ENCODE data around the gene ACAD8. TPM values are rescaled to one million over a fixed set of nuclear protein-coding genes. Genes with fewer than 3 reads are reported as not detected.

ACAD8 gene
- total and polyA plus RNA-seq, 2 experiments from 2014 or later, result 18.9 to 19.4 TPM

DNA sequence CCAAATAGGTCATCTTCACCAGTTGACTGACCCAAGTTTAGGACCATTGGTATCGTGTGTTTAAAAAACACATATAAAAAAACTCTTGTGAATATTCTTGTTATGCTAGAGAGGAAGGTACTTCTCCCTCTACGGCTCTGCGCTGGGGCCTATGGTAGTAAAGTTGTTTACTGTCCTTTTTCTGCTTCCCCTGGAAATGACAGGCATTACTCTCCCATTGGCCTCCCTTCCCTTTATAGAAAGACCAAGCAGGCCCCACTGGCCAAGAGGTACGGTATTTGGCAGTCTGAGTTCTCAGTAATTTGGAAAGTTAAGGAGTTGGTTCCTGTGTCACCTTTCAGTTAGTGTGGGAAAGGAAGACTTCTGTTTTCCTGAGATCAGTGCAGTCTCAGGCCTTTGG lies 6.7 kb upstream of the ACAD8 start:
- no peak for DNase-seq
- H3K4me2 ChIP-seq (ENCODE audit: unreplicated experiment), result no peak overlapping the region
- no peaks in the 10 kb centered on the region for H4K20me1 ChIP-seq (ENCODE audit: insufficient read depth)
- no peaks in the 10 kb centered on the region for H3K9me2 ChIP-seq (ENCODE audit: insufficient read depth)
- H3K4me1 ChIP-seq (ENCODE audit: insufficient read depth), result no peaks in the 10 kb centered on the region
- no peaks in the 10 kb centered on the region for H3F3A ChIP-seq (ENCODE audit: insufficient read depth)
- WGBS, 2 experiments (ENCODE audit: low coverage in 1 of 2, low lambda C conversion rate in 2 of 2, missing lambda C conversion rate in 2 of 2), result 88 to 90% methylated on average over 4 of the region's 4 CpGs
- no peak overlapping the region for H2AFZ ChIP-seq
- H3K36me3 ChIP-seq (ENCODE audit: low read depth), result peaks cover 18% of the 10 kb centered on the region; the same call in 1 of the 2 replicates
- H3K9me3 ChIP-seq (ENCODE audit: low read depth), result no peaks in the 10 kb centered on the region
- H3K27me3 ChIP-seq (replicated peaks; ENCODE audit: insufficient read depth), result no peaks in the 10 kb centered on the region
- no peak overlapping the region for H3K27ac ChIP-seq
- TF ChIP-seq EZH2 (IDR thresholded peaks at IDR 0.05; ENCODE audit: insufficient read depth, poor library complexity, severe bottlenecking) (no peak), EZH2phosphoT487 (IDR thresholded peaks at IDR 0.05; ENCODE audit: insufficient read depth, low read depth) (no peak)
- no peak overlapping the region for H3K9ac ChIP-seq
- no peak overlapping the region for H3K4me3 ChIP-seq
- no peaks in the 10 kb centered on the region for H3K79me2 ChIP-seq (ENCODE audit: insufficient read depth)
- in situ Hi-C loops (cut with MboI), result no loop called here

GRCh38 chr11:134248910-134249480 lies 4.4 kb upstream of the ACAD8 start:
- TF ChIP-seq EZH2 (IDR thresholded peaks at IDR 0.05; ENCODE audit: insufficient read depth, poor library complexity, severe bottlenecking), result no peak
- no peak for TF ChIP-seq EZH2phosphoT487 (IDR thresholded peaks at IDR 0.05; ENCODE audit: insufficient read depth, low read depth)
- no peaks in the 10 kb centered on the region for H3K27me3 ChIP-seq (replicated peaks; ENCODE audit: insufficient read depth)
- peaks cover 6% of the 10 kb centered on the region for H3K79me2 ChIP-seq (ENCODE audit: insufficient read depth)
- peaks cover 7% of the 10 kb centered on the region; the same call in 1 of the 2 replicates for H3K4me1 ChIP-seq (ENCODE audit: insufficient read depth)
- no peaks in the 10 kb centered on the region for H3K9me3 ChIP-seq (ENCODE audit: low read depth)
- no peak overlapping the region for H3K4me3 ChIP-seq
- 58 to 64% methylated on average over 7 of the region's 7 CpGs for WGBS, 2 experiments (ENCODE audit: low coverage in 1 of 2, low lambda C conversion rate in 2 of 2, missing lambda C conversion rate in 2 of 2)
- H3K27ac ChIP-seq, result no peak overlapping the region
- H4K20me1 ChIP-seq (ENCODE audit: insufficient read depth), result no peaks in the 10 kb centered on the region
- no peaks in the 10 kb centered on the region for H3K9me2 ChIP-seq (ENCODE audit: insufficient read depth)
- peaks cover 12% of the 10 kb centered on the region; the same call in 1 of the 2 replicates for H3K36me3 ChIP-seq (ENCODE audit: low read depth)
- DNase-seq, result no peak
- in situ Hi-C loops (cut with MboI), result no loop called here
- 0 out of 2 replicates have a peak, but pooled peaks cover 10% of the 10 kb centered on the region for H3F3A ChIP-seq (ENCODE audit: insufficient read depth)
- no peak overlapping the region for H3K4me2 ChIP-seq (ENCODE audit: unreplicated experiment)
- no peak overlapping the region for H2AFZ ChIP-seq
- no peak overlapping the region for H3K9ac ChIP-seq

GRCh38 chr11:134250246-134250645 lies 3.1 kb upstream of the ACAD8 start:
- Histone ChIP-seq H3K79me2 (ENCODE audit: insufficient read depth) (peaks cover 18% of the 10 kb centered on the region), H3K9ac (no peak overlapping the region), H3F3A (ENCODE audit: insufficient read depth) (0 out of 2 replicates have a peak, but pooled peaks cover 10% of the 10 kb centered on the region), H3K9me2 (ENCODE audit: insufficient read depth) (no peaks in the 10 kb centered on the region), H3K36me3 (ENCODE audit: low read depth) (peaks cover 7% of the 10 kb centered on the region; the same call in 1 of the 2 replicates), H3K27ac (no peak overlapping the region), H3K27me3 (replicated peaks; ENCODE audit: insufficient read depth) (no peaks in the 10 kb centered on the region), H3K9me3 (ENCODE audit: low read depth) (no peaks in the 10 kb centered on the region), H3K4me3 (no peak overlapping the region), H2AFZ (no peak overlapping the region), H4K20me1 (ENCODE audit: insufficient read depth) (no peaks in the 10 kb centered on the region), H3K4me2 (ENCODE audit: unreplicated experiment) (no peak overlapping the region), H3K4me1 (ENCODE audit: insufficient read depth) (peaks cover 15% of the 10 kb centered on the region)
- no peak for DNase-seq
- in situ Hi-C loops (cut with MboI), result no loop called here
- TF ChIP-seq EZH2 (IDR thresholded peaks at IDR 0.05; ENCODE audit: insufficient read depth, poor library complexity, severe bottlenecking) (no peak), EZH2phosphoT487 (IDR thresholded peaks at IDR 0.05; ENCODE audit: insufficient read depth, low read depth) (no peak)
- WGBS, 2 experiments (ENCODE audit: low coverage in 1 of 2, low lambda C conversion rate in 2 of 2, missing lambda C conversion rate in 2 of 2), result 89 to 92% methylated on average over 3 of the region's 3 CpGs

GRCh38 chr11:134250675-134251074 lies 2.7 kb upstream of the ACAD8 start:
- Histone ChIP-seq H3K27me3 (replicated peaks; ENCODE audit: insufficient read depth) (no peaks in the 10 kb centered on the region), H3K9me3 (ENCODE audit: low read depth) (no peaks in the 10 kb centered on the region), H3K36me3 (ENCODE audit: low read depth) (peaks cover 7% of the 10 kb centered on the region; the same call in 1 of the 2 replicates), H3K4me2 (ENCODE audit: unreplicated experiment) (no peak overlapping the region), H3F3A (ENCODE audit: insufficient read depth) (0 out of 2 replicates have a peak, but pooled peaks cover 10% of the 10 kb centered on the region), H3K4me1 (ENCODE audit: insufficient read depth) (peaks cover 15% of the 10 kb centered on the region), H3K9ac (no peak overlapping the region), H3K4me3 (no peak overlapping the region), H2AFZ (no peak overlapping the region), H3K79me2 (ENCODE audit: insufficient read depth) (peaks cover 22% of the 10 kb centered on the region), H3K9me2 (ENCODE audit: insufficient read depth) (no peaks in the 10 kb centered on the region), H3K27ac (no peak overlapping the region), H4K20me1 (ENCODE audit: insufficient read depth) (no peaks in the 10 kb centered on the region)
- WGBS, 2 experiments (ENCODE audit: low coverage in 1 of 2, low lambda C conversion rate in 2 of 2, missing lambda C conversion rate in 2 of 2), result 92% methylated on average over 2 of the region's 2 CpGs
- in situ Hi-C loops (cut with MboI), result no loop called here
- TF ChIP-seq EZH2 (IDR thresholded peaks at IDR 0.05; ENCODE audit: insufficient read depth, poor library complexity, severe bottlenecking), result no peak
- no peak for TF ChIP-seq EZH2phosphoT487 (IDR thresholded peaks at IDR 0.05; ENCODE audit: insufficient read depth, low read depth)
- no peak for DNase-seq

Data from GM23248 (cell line).